Motor neuron (in vitro differentiated cells): Measurements from ENCODE around the gene PLA2G3. TPM values are rescaled to one million over a fixed set of nuclear protein-coding genes. Genes with fewer than 3 reads are reported as not detected.
"Not testable (repeated sequence)": the region's sequence is repeated elsewhere in the genome, so short reads cannot be mapped to it uniquely, and the experiment has no call there.

ENCODE experiments used
- ATAC-seq, 8 experiments: fragments of 200-7000 bp; cut with Tn5 transposase; replicated peaks in 6 of 8; 2 replicates each; pipeline ENCODE4 v1.8.0; 2021; ENCODE audit warnings: mild to moderate bottlenecking in 8 of 8, moderate library complexity in 8 of 8
- H3K27ac ChIP-seq, 2 donors: fragments of 250-450 bp; sonication (Bioruptor Pico); 2 replicates each; pipeline ENCODE4 v1.9.0; 2021; ENCODE audit warnings: antibody characterized with exemption in 2 of 2, mild to moderate bottlenecking in 2 of 2, moderate library complexity in 1 of 2
- H3K4me1 ChIP-seq, 2 donors: fragments of 250-450 bp; sonication (Bioruptor Pico); replicated peaks in 1 of 2; 2 replicates each; pipeline ENCODE4 v1.6.1; 2021; ENCODE audit warnings: antibody characterized with exemption in 2 of 2, mild to moderate bottlenecking in 2 of 2, moderate library complexity in 1 of 2
- H3K4me3 ChIP-seq, 5 donors: fragments of 250-450 bp; sonication (Bioruptor Pico); 2 replicates each; pipeline ENCODE4 v1.9.0; 2021; ENCODE audit warnings: antibody characterized with exemption in 5 of 5, mild to moderate bottlenecking in 5 of 5, moderate library complexity in 4 of 5
- WGBS, 10 experiments: fragments of 450-650 bp; shearing (Covaris generic); methylation state at CpG; one replicate each; pipeline ENCODE4 v1.0.0; 2022; 5-methylcytosine and 5-hydroxymethylcytosine counted together
- in situ Hi-C, 9 experiments: fragments of 400-800 bp; cut with MboI; loops; one replicate each; pipeline ENCODE4 v1.15.0; 2021; ENCODE audit warnings: low sequenced_read_pairs in 9 of 9, low pct_unique_long_range_greater_than_20kb in 2 of 9; ENCODE audit not compliant: unreplicated experiment in 9 of 9
- total RNA-seq, 8 experiments: library from RNA; unstranded; fragments of 300-600 nt; gene quantifications; 2 replicates each; pipeline versions ENCODE4 v1.2.3 to v1.2.4, GENCODE V29; 2022

The PLA2G3 gene
- under 1 TPM; 0.05 to 0.90 (median 0.29) TPM for total RNA-seq

DNA sequence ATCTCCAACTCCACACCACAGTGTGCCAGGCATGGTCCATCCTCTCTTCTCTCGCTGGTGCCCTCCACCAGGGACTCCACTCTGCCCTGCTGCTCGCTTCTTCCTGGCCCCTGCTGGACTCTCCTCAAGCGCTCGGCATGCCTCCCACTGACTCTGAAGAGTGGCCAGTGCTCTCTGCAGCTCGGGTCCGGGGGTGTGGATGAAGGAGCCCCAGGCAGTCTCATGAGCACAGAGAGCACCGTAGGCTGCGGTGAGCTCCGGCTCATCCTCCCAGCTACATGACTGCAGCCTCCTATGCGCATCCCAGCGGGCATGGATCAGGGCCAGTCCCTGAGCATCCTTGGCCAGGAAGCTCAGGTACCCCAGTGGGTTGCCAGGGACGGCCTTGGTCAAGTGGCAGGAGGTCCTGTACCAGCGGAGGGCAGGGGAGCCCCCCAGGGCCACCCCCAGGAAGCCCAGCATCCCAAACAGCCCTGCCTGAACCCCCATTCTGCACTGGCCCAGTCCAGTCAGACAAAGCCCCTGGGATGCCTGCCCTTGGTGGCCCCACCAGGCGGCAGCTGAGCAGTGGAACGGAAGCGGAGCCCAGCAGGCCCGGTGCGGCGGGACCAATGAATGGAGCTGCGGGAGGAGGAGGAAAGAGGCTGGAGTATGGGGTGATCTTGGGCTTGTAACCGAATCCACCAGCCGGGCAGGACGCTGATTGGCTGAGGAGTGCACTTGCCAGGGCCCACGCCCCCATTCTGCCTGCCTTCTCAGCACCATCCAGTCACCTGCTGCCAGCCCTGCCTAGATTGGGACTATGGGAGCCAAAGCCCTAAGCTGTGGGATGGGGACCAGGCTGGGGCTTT is at the start of gene PLA2G3:
TSS of gene PLA2G3 (minus strand) at position 643 of the 851 bp plus-strand sequence. CDS start at position 489, 154 bp downstream.
- WGBS, 10 experiments: 11 to 30% (median 17%) methylated on average over 1 to 11 of the region's 24 CpGs; no CpG with 5 or more reads in 5 of the 10 experiments
- ATAC-seq: peak; percentile 42 to 99 (median 64)
- in situ Hi-C loops: loop anchor here in 1 of 9 experiments (25.0 kb wide), 1 partner anchor 97 kb away; no protein-coding TSS in a partner anchor
- Histone ChIP-seq H3K4me1 (no peaks in the 10 kb centered on the region), H3K27ac (no peak within 1 kb of the TSS), H3K4me3 (no peak within 1 kb of the TSS)

DNA sequence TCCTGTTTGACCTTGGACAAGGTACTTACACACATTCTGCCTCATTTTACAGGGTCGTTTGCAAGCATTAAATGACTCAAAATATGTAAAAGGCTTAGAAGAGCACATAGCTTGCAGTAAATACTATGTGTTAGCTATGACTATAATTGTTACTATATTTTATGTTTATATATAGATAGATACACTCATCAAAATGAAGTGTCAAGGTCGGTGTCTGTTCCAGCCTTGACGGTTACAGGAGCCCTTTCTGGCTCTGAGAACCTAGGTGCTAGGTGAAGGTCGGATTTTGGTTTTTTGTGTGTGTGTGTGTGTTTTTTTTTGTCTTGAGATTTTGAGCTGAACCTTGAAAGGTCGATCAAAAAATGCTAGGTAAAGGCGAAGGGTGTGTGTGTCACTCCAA is 47.3 kb upstream of the PLA2G3 start:
- 60 to 96% (median 81%) methylated on average over 1 to 6 of the region's 6 CpGs; no CpG with 5 or more reads in 3 of the 10 experiments for WGBS, 10 experiments
- in situ Hi-C loops: no loop called here
- no peak overlapping the region for H3K27ac ChIP-seq
- H3K4me1 ChIP-seq: peaks cover 0 to 6% of the 10 kb centered on the region in 2 donors
- no peak for ATAC-seq
- no peak overlapping the region for H3K4me3 ChIP-seq

DNA sequence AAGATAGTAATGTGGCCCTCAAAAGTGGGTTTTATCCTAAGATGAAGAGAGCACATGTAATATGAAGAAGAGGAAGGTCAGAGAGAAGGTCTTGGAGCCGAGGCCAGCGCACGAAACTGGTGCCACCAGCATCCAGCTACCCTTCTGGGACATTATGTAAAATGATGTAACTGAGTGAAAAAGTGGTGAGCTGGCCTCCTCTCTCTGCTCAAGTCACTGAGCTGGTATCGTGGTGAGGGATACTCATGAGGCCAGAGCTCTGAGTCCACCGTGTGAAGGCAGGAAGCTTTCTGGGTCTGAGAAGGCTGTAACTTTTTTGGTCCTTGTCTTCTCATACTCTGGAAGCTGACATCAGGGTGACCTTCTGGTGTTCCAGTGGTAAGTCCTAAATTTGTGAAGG is 44.7 kb upstream of the PLA2G3 start:
- Histone ChIP-seq H3K4me1 (no peaks in the 10 kb centered on the region), H3K4me3 (no peak overlapping the region), H3K27ac (no peak overlapping the region)
- in situ Hi-C loops: no loop called here
- no peak for ATAC-seq
- WGBS, 10 experiments: 80 to 100% (median 100%) methylated on average over 1 to 5 of the region's 5 CpGs; no CpG with 5 or more reads in 2 of the 10 experiments

DNA sequence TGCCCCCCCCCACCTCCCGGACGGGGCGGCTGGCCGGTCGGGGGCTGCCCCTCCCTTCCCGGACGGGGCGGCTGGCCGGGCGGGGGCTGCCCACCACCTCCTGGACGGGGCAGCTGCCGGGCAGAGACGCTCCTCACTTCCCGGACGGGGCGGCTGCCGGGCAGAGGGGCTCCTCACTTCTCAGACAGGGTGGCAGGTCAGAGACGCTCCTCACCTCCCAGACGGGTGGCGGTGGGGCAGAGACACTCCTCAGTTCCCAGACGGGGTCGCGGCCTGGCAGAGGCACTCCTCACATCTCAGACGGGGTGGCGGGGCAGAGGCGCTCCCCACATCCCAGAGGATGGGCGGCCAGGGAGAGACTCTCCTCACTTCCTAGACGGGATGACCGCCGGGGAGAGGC is 43.7 kb upstream of the PLA2G3 start:
- Histone ChIP-seq H3K27ac (no peak overlapping the region), H3K4me1 (no peaks in the 10 kb centered on the region), H3K4me3 (no peak overlapping the region)
- in situ Hi-C loops: no loop called here
- WGBS, 10 experiments: no CpG with 5 or more reads among the region's 30 CpGs
- ATAC-seq: no peak

- no peak overlapping the region for H3K27ac ChIP-seq
- peak in 4 of 8 experiments; percentile 64 to 95 (median 92) for ATAC-seq
- H3K4me1 ChIP-seq: no peaks in the 10 kb centered on the region
- WGBS, 10 experiments: 20 to 80% methylated on average over 1 of the region's 1 CpG; no CpG with 5 or more reads in 8 of the 10 experiments
- in situ Hi-C loops: no loop called here
- no peak overlapping the region for H3K4me3 ChIP-seq
Measured at GRCh38 chr22:31179345-31179744, 39.0 kb upstream of the PLA2G3 start.

DNA sequence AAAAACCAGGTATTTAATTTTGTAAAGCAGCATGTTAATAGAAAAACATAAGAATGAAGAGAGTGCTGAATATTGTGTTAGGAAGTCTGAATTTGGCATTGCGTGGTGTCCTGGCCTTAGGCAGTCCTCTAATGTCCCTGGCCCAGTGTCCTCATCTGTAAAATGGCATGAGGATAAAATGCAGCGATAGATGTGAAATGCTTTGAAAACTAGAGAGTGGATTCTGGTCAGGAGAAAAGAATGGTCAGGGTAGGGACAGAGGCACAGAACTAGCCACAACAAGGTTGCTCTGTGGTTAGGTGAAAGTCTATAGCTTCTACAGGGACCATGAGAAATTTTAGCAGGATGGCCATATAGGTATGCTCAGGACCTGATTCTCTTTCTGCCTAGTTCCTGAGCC is 38.6 kb upstream of the PLA2G3 start:
- in situ Hi-C loops: no loop called here
- Histone ChIP-seq H3K27ac (no peak overlapping the region), H3K4me1 (no peaks in the 10 kb centered on the region), H3K4me3 (no peak overlapping the region)
- ATAC-seq: no peak
- 72 to 100% (median 100%) methylated on average over 1 to 2 of the region's 2 CpGs for WGBS, 10 experiments

DNA sequence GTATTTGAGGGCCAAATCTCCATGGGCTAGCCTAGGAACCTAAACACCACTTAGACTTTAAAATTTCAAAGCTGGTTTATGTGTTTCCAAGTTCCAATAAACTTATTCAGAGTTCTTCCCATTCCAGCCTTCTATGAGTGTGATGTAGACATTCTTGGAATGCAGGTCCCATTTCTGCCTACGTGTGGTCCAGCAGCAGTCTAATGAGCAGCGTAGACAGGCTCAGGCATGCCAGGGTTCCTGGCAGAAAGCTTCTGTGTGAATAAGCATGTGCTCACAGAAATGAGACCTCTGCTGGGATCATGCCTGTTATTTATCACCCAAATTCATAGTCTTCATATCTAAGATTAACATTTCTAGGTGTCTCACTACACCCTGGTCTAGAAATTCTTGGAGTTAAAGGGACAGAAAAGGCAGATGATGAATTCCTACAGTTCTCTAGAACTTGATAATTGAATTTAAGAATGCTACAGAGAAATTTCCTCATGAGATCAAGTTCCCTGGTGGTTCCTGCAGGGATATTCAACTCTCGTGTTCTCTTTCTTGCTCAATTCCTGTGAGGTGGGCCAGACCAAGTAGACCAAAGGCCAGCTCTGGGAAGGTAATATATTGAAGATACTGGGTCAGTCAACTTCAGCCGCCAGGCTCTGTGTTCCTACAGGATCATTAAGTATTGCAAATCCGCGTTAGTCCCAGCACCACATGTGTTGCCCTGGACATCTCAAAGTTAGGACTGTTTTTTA is 37.3 kb upstream of the PLA2G3 start:
- WGBS, 10 experiments: 31 to 100% (median 79%) methylated on average over 1 to 6 of the region's 6 CpGs; no CpG with 5 or more reads in 2 of the 10 experiments
- H3K4me1 ChIP-seq: no peaks in the 10 kb centered on the region
- in situ Hi-C loops: no loop called here
- no peak overlapping the region for H3K27ac ChIP-seq
- peak in 3 of 8 experiments; percentile 39 to 64 (median 53) for ATAC-seq
- no peak overlapping the region for H3K4me3 ChIP-seq

DNA sequence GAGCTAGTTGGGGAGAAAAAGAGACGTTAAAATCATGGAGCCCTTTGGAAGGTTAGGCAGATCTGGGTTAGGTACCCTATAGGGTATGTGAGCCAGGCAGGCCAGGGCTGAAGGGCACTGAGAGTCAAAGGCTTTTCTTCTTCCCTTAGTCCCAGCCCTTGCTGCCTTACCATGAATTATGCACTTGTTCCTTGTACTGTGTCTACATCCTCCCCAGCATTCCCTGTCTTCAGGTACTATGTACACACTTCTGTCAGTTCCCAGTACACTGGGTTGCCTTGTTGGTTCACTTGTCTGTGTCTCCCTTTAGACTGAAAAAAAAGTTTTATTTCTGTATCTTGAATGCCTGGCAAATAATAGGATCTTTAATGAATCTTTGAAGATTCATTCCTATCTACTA is 36.6 kb upstream of the PLA2G3 start:
- WGBS, 10 experiments: 60 to 100% (median 80%) methylated on average over 1 of the region's 1 CpG; no CpG with 5 or more reads in 5 of the 10 experiments
- no peak for ATAC-seq
- in situ Hi-C loops: no loop called here

DNA sequence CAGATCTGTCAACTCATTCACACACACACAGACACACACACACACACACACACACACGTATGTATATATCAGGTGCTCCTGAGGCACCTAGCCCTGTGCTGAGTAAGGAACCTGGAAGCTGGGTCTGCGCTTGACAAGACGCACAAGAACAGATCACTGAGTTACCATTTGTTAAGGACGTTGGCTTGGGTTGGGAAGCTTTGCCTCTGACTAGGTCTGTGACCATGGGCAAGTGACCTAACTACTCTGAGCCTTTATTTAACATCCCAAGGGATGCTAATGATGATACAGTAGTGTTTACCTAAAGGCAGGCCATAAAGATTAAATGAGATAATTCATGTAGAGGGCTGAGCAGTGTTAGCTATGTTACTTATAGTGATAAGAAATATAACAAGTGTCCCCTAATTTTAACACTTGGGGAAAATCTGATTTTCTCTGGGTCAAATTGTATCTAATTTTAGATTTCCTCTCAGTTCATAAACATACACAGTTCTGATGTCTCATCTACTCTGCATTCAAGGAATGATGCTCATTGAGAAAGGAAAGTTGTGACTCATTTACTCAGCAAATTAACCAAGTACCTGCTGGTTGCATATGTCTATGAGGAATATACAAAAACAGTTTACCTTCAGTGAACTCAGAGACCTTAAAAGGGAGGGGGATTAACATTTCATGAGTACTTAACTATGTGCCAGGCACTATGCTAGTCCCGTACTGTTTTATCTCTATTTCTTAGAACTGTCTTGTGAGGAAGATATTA is 33.3 kb upstream of the PLA2G3 start:
- in situ Hi-C loops: no loop called here
- H3K27ac ChIP-seq: no peak overlapping the region
- ATAC-seq: peak in 3 of 8 experiments; percentile 35 to 76 (median 67)
- no peaks in the 10 kb centered on the region for H3K4me1 ChIP-seq
- no peak overlapping the region for H3K4me3 ChIP-seq
- 10 to 100% (median 84%) methylated on average over 1 to 5 of the region's 5 CpGs; no CpG with 5 or more reads in 2 of the 10 experiments for WGBS, 10 experiments

More for the DNA sequence above, 36.6 kb upstream of the PLA2G3 start:
- Histone ChIP-seq H3K27ac (no peak overlapping the region), H3K4me1 (no peaks in the 10 kb centered on the region), H3K4me3 (no peak overlapping the region)

GRCh38 chr22:31171734-31172133 is 31.4 kb upstream of the PLA2G3 start:
- H3K27ac ChIP-seq, H3K4me3 ChIP-seq, in situ Hi-C loops, H3K4me1 ChIP-seq, ATAC-seq: not testable (repeated sequence)
- WGBS, 10 experiments: 74 to 100% (median 100%) methylated on average over 1 to 5 of the region's 9 CpGs; no CpG with 5 or more reads in 5 of the 10 experiments

GRCh38 chr22:31170971-31171370 is 30.7 kb upstream of the PLA2G3 start:
- 93 to 100% (median 100%) methylated on average over 1 to 4 of the region's 4 CpGs; no CpG with 5 or more reads in 4 of the 10 experiments for WGBS, 10 experiments
- in situ Hi-C loops: no loop called here
- Histone ChIP-seq H3K4me3 (no peak overlapping the region), H3K27ac (no peak overlapping the region), H3K4me1 (no peaks in the 10 kb centered on the region)
- no peak for ATAC-seq

DNA sequence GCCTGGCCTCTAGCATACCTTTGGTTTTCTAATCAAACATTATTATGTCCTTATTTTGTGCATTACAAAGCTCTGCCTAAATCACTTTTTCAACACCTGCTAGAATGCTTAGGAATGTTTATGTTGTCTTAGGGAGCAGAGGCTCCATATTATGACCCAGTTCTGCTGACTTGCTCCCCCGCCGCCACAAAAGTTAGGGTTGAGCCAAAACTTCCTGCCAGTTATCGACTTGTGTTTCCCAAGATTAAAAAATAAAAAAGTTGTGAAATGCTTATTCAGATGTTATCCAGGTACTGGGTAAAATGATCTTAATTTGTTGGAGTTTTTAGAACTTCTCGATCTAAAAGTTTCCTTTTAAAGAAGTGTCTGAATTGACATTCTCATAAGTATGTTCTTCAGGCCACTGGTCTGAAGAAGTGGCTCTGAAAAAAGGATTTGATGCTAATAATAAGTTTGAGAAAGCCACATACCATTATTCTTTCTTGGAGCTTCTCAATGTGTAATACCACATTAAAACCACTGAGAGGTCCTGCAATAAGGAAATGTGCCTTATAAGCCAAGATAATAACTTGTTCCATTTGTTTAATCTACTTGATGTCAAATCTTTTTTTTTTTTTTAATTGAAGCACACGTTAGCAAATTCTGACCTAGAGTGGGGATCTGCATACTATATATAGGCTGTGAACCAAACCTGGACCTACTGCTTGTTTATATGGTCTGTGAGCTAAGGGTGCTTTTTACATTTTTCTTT is 21.9 kb upstream of the PLA2G3 start:
- peaks cover 12% of the 10 kb centered on the region in 2 donors for H3K4me1 ChIP-seq
- 27 to 100% (median 94%) methylated on average over 1 to 5 of the region's 5 CpGs; no CpG with 5 or more reads in 1 of the 10 experiments for WGBS, 10 experiments
- in situ Hi-C loops: no loop called here
- ATAC-seq: no peak
- no peak overlapping the region for H3K27ac ChIP-seq
- H3K4me3 ChIP-seq: no peak overlapping the region
